GM21381 (cell line): ENCODE measurements around the gene LAMTOR5.

Experiments used
- ATAC-seq: cut with Tn5 transposase; IDR thresholded peaks from one replicate; pipeline ENCODE4 v1.9.1; 2021; ENCODE audit warnings: mild to moderate bottlenecking, moderate library complexity; ENCODE audit not compliant: unreplicated experiment

The LAMTOR5 gene

DNA sequence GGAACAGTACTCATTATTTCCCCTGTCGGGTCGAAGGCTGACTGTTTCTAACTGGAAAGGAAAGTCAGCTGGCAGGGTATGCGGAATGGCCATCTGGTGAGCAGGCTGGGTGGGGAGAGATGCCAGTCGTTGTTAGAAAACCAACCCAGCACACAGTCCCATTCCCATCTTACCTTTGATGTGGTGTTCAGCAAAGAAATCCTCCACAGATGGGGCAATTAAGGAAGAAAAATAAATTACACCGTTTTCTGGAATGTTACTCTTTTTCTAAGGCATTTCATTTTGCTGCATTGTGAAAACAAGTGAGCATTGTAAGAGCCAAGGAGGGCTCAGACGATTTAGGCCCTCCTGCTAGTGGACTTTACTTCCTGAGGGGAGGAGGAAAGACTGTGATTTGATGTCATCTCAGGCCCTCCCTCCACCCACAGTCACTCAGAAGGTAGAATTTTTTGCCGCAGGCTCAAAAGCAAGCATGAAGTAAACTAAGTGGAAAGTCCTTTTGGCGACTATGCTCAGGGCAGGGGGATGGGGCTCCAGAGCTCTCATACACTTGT is 16.7 kb downstream of the LAMTOR5 start, which contains the start of gene SLC16A4:
SLC16A4 (minus strand) TSS at position 335 of the 554 bp plus-strand sequence. CDS start 1,703 bp downstream, outside the sequence.
- ATAC-seq, result no peak

DNA sequence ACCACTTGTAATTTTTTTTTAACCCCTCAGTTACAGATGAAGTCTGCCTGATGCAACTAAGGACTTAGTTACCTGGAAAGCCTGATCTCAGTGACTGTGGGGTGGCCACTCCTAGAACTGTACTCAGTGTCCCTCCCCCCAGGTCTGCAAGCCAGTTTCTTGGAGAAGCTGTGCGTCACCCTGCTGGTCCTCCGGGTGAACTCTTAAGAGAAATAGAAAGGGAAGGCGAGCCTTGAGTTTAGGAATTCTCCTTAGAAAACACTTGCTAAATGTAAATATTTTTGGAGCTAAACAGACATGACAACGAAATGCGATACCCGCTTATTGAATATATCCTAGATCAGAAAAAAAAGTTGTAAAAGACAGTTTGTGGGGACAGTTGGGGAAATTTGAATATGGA is 17.4 kb downstream of the LAMTOR5 start:
- no peak for ATAC-seq

DNA sequence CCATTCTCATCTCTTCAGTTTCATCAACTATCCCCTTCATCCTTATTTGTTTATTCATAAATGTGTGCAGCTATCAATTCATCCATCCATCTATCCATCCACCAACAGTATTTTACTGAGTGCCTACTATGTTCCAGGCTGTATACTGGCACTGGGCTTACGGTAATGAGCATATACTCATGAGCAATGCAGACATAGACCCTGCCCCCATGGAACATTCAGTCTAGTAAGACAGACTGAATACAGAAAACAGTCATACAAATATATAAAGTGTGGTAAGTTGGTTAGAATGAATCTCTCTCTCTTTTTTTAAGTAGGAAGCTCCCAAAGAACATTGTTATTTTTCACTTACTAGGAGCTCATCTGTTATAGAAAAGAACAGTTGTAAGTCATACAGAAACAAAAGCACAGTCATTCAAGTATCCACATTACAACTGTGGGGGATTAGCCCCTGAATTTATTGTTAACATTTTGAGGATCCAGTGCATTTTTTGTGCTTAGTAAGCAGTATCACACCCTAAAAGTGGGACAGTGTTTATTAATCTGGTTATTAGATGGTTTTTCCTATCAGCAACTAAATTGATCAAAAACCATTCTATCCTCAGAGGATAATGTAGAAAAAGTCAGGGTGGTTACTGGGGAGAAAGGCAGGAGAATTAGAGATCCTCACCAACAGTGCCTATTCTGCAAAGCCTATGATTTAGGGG is 20.3 kb downstream of the LAMTOR5 start:
- no peak for ATAC-seq

DNA sequence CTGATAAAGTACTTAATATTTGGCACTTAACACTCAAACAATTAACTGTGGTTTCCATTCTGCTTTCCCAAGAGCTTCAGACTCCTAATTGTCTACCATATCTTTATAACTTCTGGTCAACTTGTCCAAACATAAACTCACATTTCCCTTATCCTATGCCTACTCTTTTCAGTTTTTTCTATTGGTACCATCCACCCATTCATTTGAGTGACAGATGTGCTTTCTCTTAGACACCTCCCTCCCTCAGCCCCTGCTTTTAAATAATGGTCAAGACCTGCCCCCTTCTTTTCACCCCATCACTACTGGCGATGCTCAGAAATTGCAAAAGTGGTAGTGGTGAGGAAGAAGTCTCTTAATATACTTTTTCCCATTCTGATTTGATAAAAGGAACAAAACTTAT is 22.1 kb downstream of the LAMTOR5 start:
- ATAC-seq, result no peak

DNA sequence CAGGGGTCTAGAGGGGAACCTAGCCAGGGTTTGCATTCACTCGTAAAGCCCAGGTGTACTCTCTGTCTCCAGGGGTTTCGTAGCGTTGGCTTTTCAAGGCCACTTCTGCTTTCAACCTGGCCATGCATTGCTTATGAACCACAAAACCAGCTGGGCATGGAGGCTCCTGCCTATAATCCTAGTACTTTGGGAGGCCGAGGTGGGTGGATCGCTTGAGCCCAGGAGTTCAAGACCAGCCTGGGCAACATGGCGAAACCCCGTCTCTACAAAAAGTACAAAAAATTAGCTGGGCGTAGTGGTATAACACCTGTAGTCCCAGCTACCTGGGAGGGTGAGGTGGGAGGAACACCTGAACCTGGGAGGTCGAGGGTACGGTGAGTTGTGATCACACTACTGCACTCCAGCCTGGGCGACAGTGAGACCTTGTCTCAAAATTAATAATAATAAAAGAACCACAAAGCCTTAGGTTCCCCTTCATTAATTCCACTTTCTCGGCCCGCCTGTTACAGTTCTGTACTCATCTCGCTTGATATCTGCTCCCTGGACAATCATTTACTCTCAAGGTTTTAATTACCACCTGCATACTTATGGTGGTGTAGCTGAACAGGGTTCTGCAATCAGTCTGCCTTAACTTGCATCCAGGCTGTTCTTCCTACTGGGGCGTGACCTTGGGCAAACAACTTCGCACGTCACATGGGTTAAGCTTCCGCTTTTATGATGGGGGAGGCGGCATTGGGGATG is 22.7 kb downstream of the LAMTOR5 start:
- peak; percentile 57 for ATAC-seq

DNA sequence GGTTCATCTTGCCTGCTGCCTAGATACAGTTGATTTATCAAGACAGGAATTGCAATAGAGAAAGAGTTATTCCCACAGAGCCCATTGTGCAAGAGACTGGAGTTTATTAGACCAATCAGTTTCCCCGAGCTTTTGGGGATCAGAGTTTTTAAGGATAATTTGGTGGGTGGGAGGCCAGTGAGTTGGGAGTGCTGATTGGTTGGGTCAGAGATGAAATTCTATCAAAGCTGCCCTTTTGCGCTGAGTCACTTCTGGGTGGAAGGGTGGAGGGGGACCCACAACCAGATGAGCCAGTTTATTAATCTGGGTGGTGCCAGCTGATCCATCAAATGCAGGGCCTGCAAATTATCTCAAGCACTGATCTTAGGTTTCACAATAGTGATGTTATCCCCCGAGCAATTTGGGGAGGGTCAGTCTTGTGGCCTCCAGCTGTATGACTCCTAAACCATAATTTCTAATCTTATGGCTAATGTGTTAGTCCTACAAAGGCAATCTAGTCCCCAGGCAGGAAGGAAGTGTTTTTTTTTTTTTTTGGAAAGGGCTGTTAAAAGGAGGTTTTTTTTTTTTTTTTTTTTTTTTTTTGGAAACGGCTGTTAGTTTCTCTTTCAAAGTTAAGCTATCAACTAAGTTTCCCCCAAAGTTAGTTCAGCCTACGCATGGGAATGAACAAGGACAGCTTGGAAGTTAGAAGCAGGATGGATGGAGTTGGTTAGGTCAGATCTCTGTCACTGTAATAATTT is 24.1 kb downstream of the LAMTOR5 start:
- ATAC-seq, result no peak

DNA sequence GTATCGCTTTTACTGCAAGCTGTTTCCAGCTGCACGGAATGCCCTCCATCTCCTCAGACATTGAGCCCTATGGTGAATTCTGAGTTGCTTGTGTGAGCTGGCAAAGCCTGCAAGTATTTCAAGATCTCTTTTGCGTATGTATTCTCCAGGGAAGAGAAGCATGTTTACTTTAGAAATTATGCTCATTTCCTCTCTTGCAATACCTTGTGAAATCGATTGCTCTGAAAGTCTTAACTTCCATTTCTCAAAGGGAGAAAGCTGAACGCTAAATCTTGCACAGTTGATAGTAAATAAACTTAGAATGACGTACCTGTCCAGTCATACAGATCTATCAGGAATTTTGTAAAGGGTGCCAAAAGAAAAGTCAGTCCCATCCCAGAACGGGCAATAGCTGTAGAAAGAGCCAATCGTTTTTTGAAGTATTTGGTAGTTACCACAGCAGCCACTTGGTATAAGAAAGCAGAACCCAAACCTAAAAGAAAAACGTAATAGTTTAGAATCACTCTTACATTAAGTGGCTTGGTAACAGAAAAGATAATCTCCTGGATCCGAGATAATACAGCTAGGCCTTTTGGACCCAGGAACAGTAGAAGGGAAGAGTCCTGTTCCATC is 26.7 kb downstream of the LAMTOR5 start:
- ATAC-seq, result no peak

DNA sequence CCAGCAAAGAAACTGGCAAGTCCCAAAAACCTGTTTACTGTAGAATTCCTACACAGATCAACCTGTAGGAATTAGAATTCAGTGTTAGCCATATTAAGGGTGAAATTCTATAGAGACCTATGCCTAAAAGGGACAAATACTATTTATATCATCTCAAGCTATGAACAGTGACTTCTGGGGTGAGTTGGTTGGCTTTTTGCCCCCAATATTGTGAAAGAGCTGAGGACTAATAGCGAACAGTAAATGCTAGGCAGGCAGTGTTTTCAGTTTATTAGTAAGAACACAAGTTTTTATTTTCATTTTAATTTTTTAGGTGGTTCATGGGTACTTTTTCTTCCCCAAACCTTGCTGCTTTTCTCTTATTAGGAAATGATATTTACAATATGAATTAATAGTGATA is 32.0 kb downstream of the LAMTOR5 start:
- ATAC-seq, result no peak

DNA sequence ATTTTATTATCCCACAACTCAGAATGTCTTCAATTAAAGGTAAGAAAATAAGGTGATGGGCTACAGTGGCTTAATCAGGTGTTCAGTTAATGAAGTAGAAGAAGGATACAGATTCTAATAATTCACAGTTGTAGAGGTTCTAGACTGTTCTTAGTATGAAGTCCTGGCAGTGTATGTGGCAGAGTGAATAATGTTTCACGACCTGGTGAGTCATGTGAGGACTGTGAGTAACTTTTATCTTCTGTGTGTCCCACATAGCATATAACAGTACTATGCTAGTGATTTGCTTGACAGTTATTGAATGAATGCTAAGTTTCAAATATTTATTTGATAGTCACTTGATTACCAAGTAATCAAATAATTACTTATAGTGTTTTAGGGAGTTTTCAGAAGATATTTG is 36.7 kb downstream of the LAMTOR5 start:
- ATAC-seq, result no peak

DNA sequence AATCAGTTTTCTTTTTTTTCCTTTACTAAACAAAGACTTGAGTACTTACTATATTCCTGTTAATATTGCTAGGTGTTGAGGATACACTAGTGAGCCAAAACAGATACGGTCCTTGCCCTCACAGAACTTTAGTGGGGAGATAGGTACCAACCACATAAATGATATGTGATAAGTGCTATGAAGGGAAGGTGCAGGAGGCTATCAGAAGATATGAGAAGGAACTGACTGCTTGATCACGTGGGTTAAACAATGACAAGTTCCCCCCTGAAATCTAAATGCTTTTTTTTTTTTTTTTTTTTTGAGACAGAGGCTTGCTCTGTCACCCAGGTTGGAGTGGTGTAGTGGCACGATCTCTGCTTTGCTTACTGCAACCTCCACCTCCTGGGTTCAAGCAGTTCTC is 43.3 kb downstream of the LAMTOR5 start:
- ATAC-seq, result no peak

DNA sequence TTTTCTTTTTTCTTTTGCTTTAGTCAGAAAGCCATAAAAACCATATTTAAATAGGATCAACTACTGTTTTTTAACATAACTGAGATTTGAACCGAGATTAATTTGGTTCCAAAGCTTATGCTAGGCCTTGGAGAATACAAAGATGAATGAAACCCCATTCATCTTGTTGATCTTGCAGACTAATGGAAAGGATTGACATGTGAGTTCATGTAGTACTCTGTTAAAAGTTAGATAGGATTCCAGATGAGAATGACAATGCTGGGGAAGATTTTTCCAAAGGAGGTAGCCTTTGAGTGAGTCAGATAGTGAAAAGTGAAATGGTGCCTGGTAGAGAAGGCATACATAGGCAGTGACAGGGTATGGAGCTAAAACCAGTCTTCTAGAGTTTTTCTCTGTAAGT is 45.6 kb downstream of the LAMTOR5 start:
- ATAC-seq, result no peak

DNA sequence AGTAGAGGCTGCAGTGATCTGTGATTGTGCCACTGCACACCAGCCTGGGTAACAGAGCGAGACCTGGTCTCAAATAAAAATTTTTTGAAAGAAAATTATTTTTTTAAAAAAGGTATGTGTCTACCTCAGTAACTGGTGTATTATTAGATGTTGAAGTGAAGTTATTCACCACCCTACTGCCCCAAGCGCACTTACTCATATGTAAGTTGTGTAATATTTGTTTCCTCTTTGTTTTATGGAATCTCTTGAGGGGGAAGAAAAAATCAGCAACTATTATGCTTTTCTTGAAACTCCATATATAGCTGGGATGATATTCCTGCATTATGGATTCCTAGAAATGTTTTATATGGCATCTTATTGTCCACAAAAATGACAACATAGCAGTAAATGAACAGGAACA is 47.1 kb downstream of the LAMTOR5 start:
- ATAC-seq, result no peak

DNA sequence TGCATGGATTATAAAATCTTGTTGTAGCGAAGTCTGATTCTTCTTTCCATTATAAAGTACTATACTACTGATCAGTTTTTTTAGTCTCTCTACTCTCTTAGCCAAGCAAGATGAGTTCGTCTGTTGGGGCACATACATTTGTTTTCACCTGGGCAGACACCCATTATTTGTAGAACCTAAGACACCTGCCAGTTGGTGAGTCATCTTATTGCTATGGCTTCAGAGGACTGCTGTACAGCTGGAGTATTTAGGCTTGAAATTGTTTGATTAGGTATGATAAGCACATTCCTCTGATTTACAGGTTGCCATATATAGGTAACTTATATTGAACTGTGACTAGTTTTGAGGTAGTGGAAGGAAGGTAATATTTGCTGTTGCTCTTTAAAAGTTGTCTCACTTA is 51.1 kb downstream of the LAMTOR5 start:
- ATAC-seq, result no peak

DNA sequence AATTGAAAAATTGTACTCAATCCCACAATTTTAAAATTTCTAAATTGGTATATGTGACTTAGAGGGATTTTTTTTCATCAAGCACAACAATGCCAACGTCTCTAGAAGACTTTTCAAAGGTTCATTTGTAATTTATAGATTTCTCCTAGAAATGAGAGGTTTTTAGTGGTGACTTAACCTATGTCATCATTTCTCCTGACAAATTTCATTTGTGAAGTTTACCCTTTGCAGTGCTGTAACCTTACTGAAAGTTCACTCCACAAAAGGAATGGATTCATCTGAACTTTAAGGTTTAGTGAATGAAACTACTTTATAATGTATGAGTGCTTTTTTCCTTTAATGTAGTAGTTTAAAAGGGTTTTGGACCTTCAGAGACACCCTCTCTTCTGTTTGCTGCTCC is 52.2 kb downstream of the LAMTOR5 start:
- no peak for ATAC-seq
